GM18951 (cell line): ENCODE measurements around the gene MON1A.
"Not testable (repeated sequence)": the region's sequence is repeated elsewhere in the genome, so short reads cannot be mapped to it uniquely, and the experiment has no call there.

Experiments used
- POLR2A ChIP-seq: IDR thresholded peaks from 4 replicates; pipeline ENCODE4 v1.6.1; 2011; ENCODE audit warnings: mild to moderate bottlenecking; ENCODE audit not compliant: insufficient read length, insufficient read depth; ENCODE audit errors: extremely low read depth
- in situ Hi-C: fragments of 300-500 bp; cut with MboI; formaldehyde crosslinking; loops from one replicate; pipeline ENCODE4 v1.12.0; 2022; ENCODE audit warnings: low sequenced_read_pairs, mixed read lengths, inconsistent platforms; ENCODE audit not compliant: unreplicated experiment

Gene MON1A

DNA sequence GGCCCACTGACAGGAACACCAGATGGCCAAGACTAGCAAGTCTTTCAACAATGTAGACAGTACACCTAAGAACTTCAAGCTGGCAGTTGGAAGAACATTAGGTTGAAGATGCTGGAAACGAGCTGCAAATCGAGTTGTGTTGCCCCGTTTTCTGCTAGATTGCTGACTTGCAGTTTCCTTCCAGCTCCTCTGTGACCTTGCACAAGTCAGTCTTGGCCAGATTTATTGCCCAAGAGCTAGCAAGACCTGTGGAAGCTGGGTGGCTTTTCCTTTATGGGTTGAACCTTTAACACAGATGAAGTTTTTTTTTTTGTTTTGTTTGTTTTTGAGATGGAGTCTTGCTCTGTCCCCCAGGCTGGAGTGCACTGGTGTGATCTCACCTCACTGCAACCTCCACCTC is 7.5 kb upstream of the MON1A start:
- in situ Hi-C loops = no loop called here
- TF ChIP-seq POLR2A = no peak

GRCh38 chr3:49932281-49932680 is 2.7 kb upstream of the MON1A start:
- in situ Hi-C loops = not testable (repeated sequence)

GRCh38 chr3:49930922-49931321 is 1.3 kb upstream of the MON1A start:
- in situ Hi-C loops = no loop called here
- TF ChIP-seq POLR2A = no peak

DNA sequence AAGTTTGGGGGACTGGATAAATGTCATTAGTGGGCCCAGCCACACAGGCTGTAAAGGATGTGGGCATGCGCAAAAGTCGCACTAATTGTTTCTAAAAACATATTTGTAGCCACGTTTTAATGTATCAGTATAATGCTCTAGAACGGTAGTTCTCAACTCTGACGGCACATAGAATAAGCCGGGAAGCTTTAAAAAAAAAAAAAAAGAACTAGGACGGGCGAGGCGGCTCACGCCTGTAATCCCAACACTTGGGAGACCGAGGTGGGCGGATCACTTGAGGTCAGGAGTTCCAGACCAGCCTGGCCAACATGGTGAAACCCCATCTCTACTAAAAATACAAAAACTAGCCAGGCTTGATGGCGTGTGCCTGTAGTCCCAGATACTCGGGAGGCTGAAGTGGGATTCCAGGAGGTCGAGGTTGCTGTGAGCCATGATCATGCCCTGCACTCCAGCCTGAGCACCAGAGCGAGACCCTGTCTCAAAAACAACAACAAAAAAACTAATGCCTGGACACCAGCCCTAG is 618 bp upstream of the MON1A start:
- TF ChIP-seq POLR2A = no peak
- in situ Hi-C loops = no loop called here

DNA sequence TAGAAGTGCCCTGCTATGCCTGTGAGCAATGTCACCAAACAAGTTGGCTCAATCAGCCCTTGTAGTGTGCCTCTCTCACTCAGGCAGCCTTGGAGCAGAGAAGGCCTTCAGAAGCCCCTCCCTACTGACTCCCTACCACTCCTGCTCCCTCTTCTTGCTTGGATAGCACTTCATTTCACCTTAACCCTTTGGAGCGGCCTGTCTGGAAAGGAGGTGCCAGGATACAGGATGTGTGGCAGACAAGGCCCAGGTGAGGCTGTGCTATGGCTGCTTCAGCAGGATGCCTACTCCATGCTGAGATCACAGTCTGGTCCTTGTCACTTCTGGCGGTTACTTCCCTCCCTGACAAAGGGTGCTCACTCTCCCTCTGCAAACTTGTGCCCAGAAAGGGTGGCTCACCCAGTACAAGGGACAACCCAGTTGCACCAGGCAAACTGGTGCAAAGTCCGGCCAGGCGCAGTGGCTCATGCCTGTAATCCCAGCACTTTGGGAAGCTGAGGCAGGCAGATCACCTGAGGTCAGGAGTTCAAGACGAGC is 1.1 kb downstream of the MON1A start:
- in situ Hi-C loops = no loop called here
- TF ChIP-seq POLR2A = no peak

DNA sequence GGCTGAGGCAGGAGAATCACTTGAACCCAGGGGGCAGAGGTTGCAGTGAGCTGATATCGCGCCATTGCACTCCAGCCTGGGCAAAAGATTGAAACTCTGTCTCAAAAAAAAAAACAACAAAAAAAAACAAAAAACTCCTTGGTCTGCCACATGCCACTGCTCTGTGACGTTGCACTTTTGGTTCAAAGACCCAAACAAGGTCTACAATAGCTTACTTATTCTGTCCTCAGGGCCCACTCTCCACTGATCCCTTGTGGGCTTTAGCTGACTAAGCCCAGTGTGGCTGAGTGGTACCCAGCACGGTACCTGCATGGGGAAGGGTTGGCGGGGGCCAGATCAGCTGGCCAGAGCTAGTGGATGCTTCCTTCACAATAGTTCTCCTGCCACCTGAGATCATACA is 1.8 kb downstream of the MON1A start:
- in situ Hi-C loops = no loop called here
- TF ChIP-seq POLR2A = no peak

DNA sequence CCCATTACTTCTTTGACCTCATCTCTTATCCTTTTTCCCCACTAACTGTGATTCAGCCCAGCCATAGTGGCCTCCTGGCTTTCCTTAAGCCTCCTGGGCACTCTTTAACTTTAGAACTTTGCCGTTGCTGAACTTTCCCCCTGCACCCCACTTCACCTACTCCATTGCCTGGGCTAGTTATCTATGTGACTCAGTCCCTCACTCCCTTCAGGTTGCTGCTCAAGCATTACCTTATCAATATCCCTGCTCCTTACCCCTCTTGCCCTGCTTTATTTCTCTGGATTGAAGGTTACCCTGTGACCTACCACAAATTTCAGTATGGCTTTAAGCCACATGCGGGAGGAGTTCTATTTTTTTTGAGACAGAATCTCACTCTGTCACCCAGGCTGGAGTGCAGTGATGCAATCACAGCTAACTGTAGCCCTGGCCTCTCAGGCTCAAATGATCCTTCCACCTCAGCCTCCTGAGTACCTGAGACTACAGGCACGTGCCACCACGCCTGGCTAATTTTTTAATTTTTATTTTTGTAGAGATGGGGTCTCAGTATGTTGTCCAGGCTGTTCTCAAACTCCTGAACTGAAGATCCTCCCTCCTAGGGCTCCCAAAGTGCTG is 3.4 kb downstream of the MON1A start:
- in situ Hi-C loops = no loop called here
- TF ChIP-seq POLR2A = no peak

GRCh38 chr3:49925485-49925884 is 4.1 kb downstream of the MON1A start:
- in situ Hi-C loops = no loop called here
- no peak for TF ChIP-seq POLR2A

DNA sequence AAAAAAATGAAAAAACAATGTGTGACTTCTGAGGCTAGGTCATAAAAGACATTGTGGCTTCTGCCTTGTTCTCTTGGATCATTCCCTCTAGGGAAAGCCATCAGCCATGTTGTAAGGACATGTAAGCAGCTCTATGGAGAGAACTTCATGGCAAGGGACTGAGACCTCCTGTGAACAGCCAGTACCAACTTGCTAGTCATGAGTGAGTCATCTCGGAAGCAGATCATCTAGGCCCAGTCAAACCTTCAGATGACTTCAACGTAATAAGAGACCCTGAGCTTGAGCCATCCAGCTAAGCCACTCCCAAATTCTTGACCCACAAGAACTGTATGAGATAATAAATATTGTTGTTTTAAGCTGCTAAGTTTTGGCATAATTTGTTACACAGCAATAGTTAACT is 4.9 kb downstream of the MON1A start:
- TF ChIP-seq POLR2A = no peak

DNA sequence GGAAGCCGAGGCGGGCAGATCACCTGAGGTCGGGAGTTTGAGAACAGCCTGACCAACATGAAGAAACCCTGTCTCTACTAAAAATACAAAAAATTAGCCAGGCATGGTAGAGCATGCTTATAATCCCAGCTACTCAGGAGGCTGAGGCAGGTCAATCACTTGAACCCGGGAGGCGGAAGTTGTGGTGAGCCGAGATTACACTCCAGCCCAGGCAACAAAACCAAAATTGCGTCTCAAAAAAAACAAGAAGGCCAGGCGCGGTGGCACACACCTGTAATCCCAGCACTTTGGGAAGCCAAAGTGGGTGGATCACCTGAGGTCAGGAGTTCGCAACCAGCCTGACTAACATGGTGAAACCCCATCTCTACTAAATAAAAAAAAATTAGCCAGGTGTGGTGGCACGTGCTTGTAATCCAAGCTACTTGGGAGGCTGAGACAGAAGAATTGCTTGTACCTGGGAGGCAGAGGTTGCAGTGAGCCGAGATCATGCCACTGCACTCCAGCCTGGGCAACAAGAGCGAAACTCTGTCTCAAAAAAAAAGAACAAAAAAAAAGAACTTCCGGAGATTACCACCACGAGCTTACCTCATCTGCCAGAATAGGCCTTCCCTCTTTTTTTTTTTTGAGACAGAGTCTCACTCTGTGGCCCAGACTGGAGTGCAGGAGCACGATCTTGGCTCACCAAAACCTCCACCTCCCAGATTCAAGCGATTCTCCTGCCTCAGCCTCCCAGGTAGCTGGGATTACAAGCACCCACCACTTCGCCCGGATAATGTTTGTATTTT is 11.6 kb downstream of the MON1A start:
- in situ Hi-C loops = not testable (repeated sequence)

More for the DNA sequence above, 4.9 kb downstream of the MON1A start:
- in situ Hi-C loops = no loop called here

DNA sequence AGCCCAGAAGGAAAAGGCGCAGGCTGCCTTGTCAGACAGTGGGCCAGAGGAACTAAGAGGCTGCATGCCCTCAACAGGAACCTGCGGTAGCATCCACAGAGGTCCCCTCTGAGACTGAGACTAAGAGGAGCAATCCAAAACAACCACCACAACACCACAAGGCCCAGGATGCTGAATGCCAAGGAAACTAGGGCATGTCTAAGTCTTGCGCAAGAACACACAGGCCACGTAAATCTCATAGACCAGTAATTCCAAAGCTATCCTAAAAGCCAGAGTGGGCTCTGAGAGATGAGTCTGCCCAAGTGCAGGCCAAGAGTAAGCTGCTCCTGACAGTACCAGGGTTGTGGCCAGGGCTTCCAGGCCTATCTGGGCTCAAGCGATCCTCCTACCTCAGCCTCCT is 12.9 kb downstream of the MON1A start:
- TF ChIP-seq POLR2A = no peak
- in situ Hi-C loops = no loop called here

- no peak for TF ChIP-seq POLR2A
- in situ Hi-C loops = no loop called here
Measured at GRCh38 chr3:49914906-49915305, 14.7 kb downstream of the MON1A start.

- in situ Hi-C loops = no loop called here
- TF ChIP-seq POLR2A = no peak
Measured at GRCh38 chr3:49912881-49913281, 16.7 kb downstream of the MON1A start.

DNA sequence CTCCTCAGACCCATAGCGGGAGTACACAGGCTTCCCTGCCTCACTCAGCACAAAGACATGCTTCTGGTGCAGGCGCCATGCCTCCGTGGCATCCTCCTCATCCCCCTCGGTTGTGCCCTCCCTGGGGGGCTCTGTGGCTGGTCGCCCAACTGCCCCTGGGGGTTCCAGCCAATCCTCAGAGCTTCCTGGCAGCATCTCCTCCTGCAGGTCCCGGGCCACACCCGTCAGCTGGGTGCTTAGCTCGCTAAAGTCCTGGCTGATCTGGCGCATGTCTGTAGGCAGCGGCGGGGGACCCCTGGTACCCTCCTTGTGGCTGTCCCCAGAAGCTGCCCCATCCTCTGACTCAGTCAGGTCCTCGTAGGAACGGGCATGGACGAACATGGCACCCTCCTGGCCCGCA is 18.0 kb downstream of the MON1A start:
- in situ Hi-C loops = no loop called here

GRCh38 chr3:49911124-49911420 is 18.5 kb downstream of the MON1A start:
- no peak for TF ChIP-seq POLR2A
- in situ Hi-C loops = no loop called here

More for the DNA sequence above, 18.0 kb downstream of the MON1A start:
- no peak for TF ChIP-seq POLR2A
